Measurements from ENCODE around the gene TENT4B.

DNA sequence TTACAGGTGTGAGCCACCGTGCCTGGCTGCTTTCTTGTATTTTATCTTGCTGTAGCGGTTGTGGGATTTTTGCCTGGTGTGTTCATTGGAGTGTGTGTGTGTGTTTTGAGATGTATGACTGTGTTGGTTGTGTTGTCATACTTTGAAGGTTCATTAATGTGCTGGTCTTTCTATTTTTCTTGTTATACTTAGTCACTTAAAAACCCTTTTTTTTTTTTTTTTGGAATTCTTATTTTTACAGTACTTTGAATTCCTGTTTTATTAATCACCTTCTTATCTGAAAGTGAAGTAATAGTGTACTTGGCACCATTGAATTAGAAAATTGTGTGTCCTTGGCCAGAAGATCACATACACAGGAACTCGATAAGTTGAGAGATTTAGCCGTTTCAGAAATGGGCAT lies 30.2 kb downstream of the TENT4B start:
- TF ChIP-seq CTCF (conservative IDR thresholded peaks at IDR 0.05; ENCODE audit: low read length): no peak
- TF ChIP-seq EZH2phosphoT487 (IDR thresholded peaks at IDR 0.05; ENCODE audit: borderline replicate concordance, low read depth, low read length): no peak
